Subcutaneous adipose tissue (tissue), 4 donors: Measurements from ENCODE around the gene CDH23. TPM values are rescaled to one million over a fixed set of nuclear protein-coding genes. Genes with fewer than 3 reads are reported as not detected.

ENCODE experiments used
- CTCF ChIP-seq: fragments of 450-650 bp; IDR thresholded peaks from one replicate; pipeline ENCODE4 v1.5.1; 2016; ENCODE audit warnings: low read depth, mild to moderate bottlenecking, control low read depth, antibody characterized with exemption, moderate library complexity
- total RNA-seq, 4 donors: library from RNA; depleted of rRNA; stranded (reverse); fragments of >200 nt; gene quantifications; one replicate each; pipeline ENCODE4 v1.1.0, GENCODE V29; 2016

Gene CDH23
- total RNA-seq, 4 donors from 2014 or later = 14.3 to 74.8 (median 24.1) TPM

- TF ChIP-seq CTCF = no peak
Measured at GRCh38 chr10:71549766-71550533, 153.2 kb downstream of the CDH23 start.

- no peak for TF ChIP-seq CTCF
Measured at GRCh38 chr10:71550628-71551027, 153.9 kb downstream of the CDH23 start.

GRCh38 chr10:71551970-71552369 is 155.2 kb downstream of the CDH23 start:
- no peak for TF ChIP-seq CTCF

GRCh38 chr10:71553432-71553831 is 156.7 kb downstream of the CDH23 start:
- TF ChIP-seq CTCF = no peak

GRCh38 chr10:71554671-71555070 is 158.0 kb downstream of the CDH23 start:
- TF ChIP-seq CTCF = no peak

DNA sequence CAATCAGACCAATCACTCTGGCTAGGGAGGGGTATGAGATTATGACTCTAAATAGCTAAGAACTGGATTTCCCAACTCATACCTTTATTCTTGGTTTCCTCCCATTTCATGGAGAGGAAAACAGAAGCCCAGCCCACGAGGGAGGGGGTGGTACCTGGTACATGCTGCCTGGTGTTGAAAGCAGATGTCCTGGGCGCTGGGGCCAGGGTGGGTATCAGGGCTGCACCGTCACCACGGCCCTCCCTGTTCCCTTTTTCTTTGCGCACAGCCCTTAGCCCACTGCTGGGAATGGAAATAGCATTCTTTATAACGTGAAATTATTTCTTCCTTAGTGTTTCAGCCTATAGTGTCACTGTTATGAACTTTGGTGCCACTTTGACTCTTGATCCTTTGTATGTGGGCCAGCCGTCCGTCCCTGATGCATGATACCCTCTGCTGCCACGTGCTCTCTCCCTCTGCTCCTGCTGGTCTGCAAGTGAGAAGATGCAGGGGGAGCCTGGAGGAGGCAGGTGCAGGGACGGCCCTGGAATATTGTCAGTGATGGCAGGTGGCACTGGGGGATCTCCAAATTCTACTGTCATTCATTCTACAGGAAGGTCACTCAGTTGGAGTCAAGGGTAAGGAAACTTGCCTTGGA is 158.5 kb downstream of the CDH23 start:
- TF ChIP-seq CTCF = no peak

GRCh38 chr10:71555724-71556119 is 159.0 kb downstream of the CDH23 start:
- TF ChIP-seq CTCF = no peak
